ENCODE data around the gene LRCOL1. TPM values are rescaled to one million over a fixed set of nuclear protein-coding genes. Genes with fewer than 3 reads are reported as not detected.

LRCOL1 gene
- total and polyA plus RNA-seq, 10 donors = 0.54 to 4.1 (median 1.4) TPM; not detected in 2

- H3K27me3 ChIP-seq (replicated peaks in 1 of 7) = peaks cover 0 to 30% (median 22%) of the 10 kb centered on the region in 7 donors
- TF ChIP-seq POLR2AphosphoS5 (IDR thresholded peaks at IDR 0.05) (peak in 1 of 3 donors; percentile 21), POLR2A (IDR thresholded peaks at IDR 0.05) (no peak)
- TF ChIP-seq, protein P1, sequence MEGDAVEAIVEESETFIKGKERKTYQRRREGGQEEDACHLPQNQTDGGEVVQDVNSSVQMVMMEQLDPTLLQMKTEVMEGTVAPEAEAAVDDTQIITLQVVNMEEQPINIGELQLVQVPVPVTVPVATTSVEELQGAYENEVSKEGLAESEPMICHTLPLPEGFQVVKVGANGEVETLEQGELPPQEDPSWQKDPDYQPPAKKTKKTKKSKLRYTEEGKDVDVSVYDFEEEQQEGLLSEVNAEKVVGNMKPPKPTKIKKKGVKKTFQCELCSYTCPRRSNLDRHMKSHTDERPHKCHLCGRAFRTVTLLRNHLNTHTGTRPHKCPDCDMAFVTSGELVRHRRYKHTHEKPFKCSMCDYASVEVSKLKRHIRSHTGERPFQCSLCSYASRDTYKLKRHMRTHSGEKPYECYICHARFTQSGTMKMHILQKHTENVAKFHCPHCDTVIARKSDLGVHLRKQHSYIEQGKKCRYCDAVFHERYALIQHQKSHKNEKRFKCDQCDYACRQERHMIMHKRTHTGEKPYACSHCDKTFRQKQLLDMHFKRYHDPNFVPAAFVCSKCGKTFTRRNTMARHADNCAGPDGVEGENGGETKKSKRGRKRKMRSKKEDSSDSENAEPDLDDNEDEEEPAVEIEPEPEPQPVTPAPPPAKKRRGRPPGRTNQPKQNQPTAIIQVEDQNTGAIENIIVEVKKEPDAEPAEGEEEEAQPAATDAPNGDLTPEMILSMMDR (IDR thresholded peaks at IDR 0.05 in 8 of 11, conservative IDR thresholded peaks at IDR 0.05 in 3 of 11) = no peak
- H3K4me3 ChIP-seq = no peak overlapping the region
- H3K36me3 ChIP-seq = peaks cover 0 to 53% (median 28%) of the 10 kb centered on the region in 6 donors
- 75 to 84% (median 80%) methylated on average over 25 of the region's 25 CpGs for WGBS, 5 donors
- intact Hi-C loops (cut with DNase I; ENCODE audit: low total_unique reads) = no loop called here
- H3K4me1 ChIP-seq = peaks cover 0 to 35% (median 19%) of the 10 kb centered on the region in 6 donors
- no peaks in the 10 kb centered on the region for H3K9me3 ChIP-seq
- peak overlapping the region in 6 of 8 donors; percentile 54 to 74 (median 64) for H3K27ac ChIP-seq
- no peak for DNase-seq
These were observed 12.9 kb upstream of the LRCOL1 start for GRCh38 chr12:132623072-132623869.

GRCh38 chr12:132622437-132623071 is 12.2 kb upstream of the LRCOL1 start:
- intact Hi-C loops (cut with DNase I; ENCODE audit: low total_unique reads) = no loop called here
- Histone ChIP-seq H3K36me3 (peaks cover 0 to 46% (median 28%) of the 10 kb centered on the region in 6 donors), H3K27ac (peak overlapping the region in 6 of 8 donors; percentile 54 to 74 (median 64)), H3K4me3 (no peak overlapping the region), H3K4me1 (peaks cover 4 to 43% (median 23%) of the 10 kb centered on the region in 6 donors), H3K27me3 (replicated peaks in 1 of 7) (peaks cover 0 to 37% (median 29%) of the 10 kb centered on the region in 7 donors), H3K9me3 (peaks cover 0 to 4% (median 0%) of the 10 kb centered on the region in 8 donors)
- DNase-seq = no peak
- WGBS, 5 donors = 36 to 79% (median 58%) methylated on average over 11 of the region's 11 CpGs
- TF ChIP-seq, protein P1 (IDR thresholded peaks at IDR 0.05 in 8 of 11, conservative IDR thresholded peaks at IDR 0.05 in 3 of 11) = no peak
- TF ChIP-seq POLR2AphosphoS5 (IDR thresholded peaks at IDR 0.05) = peak; percentile 63 to 70 (median 67)
- TF ChIP-seq POLR2A (IDR thresholded peaks at IDR 0.05) = no peak

GRCh38 chr12:132621657-132622435 is 11.5 kb upstream of the LRCOL1 start:
- Histone ChIP-seq H3K27ac (peak overlapping the region in 4 of 8 donors; percentile 59 to 74 (median 66)), H3K27me3 (replicated peaks in 1 of 7) (peaks cover 0 to 44% (median 36%) of the 10 kb centered on the region in 7 donors), H3K36me3 (peaks cover 0 to 39% (median 28%) of the 10 kb centered on the region in 6 donors), H3K4me3 (no peak overlapping the region), H3K9me3 (peaks cover 0 to 11% (median 6%) of the 10 kb centered on the region in 8 donors), H3K4me1 (peaks cover 4 to 43% (median 23%) of the 10 kb centered on the region in 6 donors)
- no peak for DNase-seq
- intact Hi-C loops (cut with DNase I; ENCODE audit: low total_unique reads) = no loop called here
- 75 to 83% (median 78%) methylated on average over 13 to 21 of the region's 21 CpGs for WGBS, 5 donors
- peak in 2 of 3 donors; percentile 13 to 15 for TF ChIP-seq POLR2AphosphoS5 (IDR thresholded peaks at IDR 0.05)
- TF ChIP-seq, protein P1 (IDR thresholded peaks at IDR 0.05 in 8 of 11, conservative IDR thresholded peaks at IDR 0.05 in 3 of 11) = no peak

Measured in spleen (tissue), 11 donors.